ENCODE results near the gene SELENBP1.
"Not testable (repeated sequence)": the region's sequence is repeated elsewhere in the genome, so short reads cannot be mapped to it uniquely, and the experiment has no call there.

SELENBP1 gene

GRCh38 chr1:151377150-151377884 is 4.8 kb upstream of the SELENBP1 start:
- no peak for DNase-seq

GRCh38 chr1:151373196-151373595 is 691 bp upstream of the SELENBP1 start:
- DNase-seq, result no peak

DNA sequence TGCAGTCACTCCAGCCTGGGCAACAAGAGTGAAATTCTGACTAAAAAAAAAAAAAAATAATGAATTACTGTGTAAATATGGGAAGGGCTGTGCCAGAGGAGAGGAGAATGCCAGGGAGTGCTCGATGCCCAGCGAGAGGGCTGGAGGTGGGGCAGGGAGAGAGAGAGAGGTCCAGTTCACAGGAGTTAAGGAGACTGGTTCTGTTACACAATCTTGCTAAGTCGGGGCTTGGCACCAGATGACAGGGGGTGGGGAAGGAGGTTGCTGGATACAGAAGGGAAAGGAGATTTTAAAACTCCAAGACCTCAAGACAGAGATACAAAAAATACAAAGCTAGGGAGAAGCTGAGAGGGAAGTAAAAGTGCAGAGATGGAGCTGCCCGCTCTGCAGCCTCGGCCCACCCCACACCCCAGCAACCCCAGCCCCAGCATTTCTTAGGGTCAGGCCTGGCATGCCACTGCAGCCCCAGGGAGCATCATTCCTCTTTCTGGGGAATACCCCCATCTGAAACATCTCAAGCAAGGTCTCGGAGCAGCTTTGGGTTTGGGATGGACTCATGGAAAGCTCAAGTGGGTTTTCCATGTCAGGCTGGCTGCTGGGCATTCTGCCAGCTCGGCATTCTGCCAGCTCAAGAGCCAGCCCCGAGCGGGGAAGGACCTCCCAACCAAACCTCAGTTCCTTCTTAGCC is 991 bp downstream of the SELENBP1 start:
- DNase-seq, result peak; percentile 72

DNA sequence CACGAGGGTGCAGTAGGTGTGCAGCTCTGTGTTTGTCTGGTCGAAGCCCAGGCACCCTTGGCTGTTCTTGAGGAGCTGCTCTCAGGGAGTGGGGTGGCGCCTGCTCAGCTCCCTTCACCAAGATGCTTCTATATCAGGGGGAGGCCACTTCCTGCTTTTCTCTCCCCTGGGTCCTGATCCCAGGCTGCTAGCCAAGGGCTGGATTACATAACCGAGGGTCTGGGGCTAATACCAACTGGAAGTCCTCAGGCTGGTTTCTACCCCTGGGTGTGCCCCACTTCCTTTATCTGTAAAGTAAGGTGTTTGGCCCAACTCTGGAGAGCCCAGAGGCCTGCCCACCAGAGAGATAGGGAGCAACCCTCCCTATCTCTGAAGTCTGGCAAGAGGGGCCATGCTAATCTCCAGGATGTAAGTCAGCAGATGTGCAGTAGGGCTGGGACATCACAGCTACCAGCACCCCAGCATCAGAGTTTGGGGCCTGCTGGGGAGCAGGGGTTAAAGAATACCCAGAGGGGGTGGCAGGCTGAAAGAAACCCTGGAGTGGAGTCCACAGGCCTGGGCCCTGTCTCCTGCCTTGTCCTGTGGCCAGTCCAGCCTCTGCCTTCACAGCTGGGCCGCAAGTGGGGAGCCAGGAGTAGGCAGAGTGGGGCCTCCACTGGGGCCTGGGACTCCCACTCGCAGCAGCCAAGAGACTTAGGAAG is 2.1 kb downstream of the SELENBP1 start:
- no peak for DNase-seq

DNA sequence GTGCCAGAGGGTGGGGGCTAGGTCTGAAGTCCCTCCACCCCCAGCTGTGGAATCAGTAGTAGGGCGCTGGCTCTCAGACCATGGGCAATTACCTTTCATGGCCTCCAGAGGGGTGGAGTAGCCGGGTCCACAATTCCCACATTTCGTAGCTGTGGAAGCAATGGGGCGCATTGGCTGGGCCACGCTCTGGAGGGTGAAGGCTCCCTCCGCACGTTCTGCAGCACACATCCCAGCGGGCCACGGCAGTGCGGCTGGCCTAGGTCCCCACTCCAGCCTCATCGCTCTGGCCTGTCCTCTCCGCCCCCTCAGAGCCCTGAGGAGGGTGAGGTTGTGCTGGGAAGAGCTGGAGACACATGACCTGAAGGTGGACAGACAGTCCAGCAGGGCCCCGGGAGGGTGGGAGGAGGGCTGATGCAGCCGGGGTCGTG is 2.9 kb downstream of the SELENBP1 start:
- DNase-seq, result no peak

DNA sequence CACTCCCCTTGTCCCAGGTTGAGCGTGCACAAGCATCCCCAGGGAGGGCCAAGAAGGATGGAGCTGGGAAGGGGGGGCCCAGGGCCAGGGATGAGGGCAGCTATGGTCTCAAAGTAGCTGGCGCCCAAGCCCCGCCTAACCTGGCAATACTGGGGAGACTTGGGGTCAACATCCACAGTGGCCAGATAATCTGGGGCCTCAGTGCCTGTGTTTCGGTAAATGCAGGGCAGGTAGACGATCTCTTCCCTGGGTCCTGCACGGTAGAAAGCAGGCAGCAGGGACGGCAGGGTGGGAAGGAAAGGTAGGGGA is 3.2 kb downstream of the SELENBP1 start:
- no peak for DNase-seq

GRCh38 chr1:151368393-151369301 is 3.9 kb downstream of the SELENBP1 start:
- DNase-seq, result no peak

GRCh38 chr1:151367658-151368392 is 4.7 kb downstream of the SELENBP1 start:
- DNase-seq, result no peak

DNA sequence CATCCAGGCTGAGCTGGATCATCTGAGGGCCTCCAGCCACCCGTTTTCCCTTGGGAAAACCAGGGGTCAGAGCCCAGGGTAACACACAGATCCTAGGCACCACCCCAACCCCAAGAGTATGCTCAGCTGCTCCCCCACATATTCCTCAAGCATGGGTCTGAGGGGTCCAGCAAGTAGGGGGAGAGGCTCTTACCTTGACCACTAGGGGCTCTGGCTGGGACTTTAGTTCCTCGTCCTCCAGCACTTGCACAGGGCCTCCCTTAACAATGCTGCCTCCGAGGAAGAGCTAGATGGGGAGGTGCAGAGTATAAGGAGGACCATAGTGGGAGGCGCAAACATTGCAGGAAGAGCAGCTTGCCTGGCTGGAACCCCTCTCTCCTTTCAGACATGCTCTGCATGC is 7.5 kb downstream of the SELENBP1 start:
- DNase-seq, result no peak

DNA sequence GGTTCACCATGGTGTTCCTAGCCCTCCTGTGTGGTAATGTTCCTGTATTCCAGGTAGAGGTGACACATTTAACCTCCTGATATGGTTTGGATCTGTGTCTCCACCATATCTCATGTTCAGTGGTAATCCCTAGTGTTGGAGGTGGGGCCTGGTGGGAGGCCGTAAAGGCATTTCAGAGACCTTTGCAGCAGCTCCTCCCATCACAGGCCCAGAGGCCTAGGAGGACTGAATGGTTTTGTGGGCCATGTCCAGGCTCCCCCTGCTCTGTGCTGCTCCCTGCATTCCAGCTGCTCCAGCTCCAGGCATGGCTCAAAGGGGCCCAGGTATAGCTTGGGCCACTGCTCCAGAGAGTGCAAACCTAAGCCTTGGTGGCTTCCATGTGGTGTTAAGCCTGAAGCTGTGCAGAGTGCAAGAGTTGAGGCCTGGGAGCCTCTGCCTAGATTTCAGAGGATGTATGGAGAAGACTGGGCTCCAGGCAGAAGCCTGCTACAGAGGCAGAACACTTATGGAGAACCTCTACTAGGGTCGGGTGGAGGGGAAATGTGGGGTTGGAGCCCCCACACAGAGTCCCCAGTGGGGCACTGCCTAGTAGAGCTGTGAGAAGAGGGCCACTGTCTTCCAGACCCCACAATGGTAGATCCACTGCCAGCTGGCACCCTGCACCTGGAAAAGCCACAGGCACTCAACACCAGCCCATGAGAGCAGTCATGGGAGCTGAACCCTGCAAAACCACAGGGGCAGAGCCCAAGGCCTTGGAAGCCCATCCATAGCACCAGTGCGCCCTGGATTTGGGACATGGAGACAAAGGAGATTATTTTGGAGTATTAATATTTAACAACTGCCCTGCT is 10.0 kb downstream of the SELENBP1 start:
- DNase-seq, result no peak

GRCh38 chr1:151361883-151362282 is 10.6 kb downstream of the SELENBP1 start:
- no peak for DNase-seq

- DNase-seq, result no peak
Measured at GRCh38 chr1:151356696-151357095, 15.8 kb downstream of the SELENBP1 start.

- DNase-seq, result no peak
Measured at GRCh38 chr1:151352021-151352718, 20.3 kb downstream of the SELENBP1 start.

DNA sequence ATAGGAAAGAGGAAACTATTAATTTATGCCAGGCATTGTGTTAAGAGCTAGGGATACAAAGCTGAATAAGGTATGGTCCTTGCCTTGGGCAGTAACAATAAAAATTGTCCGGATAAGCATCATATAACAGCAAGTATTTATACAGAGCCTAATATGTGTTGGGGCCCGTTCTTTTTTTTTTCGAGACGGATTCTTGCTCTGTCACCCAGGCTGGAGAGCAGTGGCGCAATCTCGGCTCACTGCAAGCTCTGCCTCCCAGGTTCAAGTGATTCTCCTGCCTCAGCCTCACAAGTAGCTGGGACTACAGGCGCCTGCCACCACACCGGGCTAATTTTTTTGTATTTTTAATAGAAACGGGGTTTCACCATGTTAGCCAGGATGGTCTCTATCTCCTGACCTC is 22.2 kb downstream of the SELENBP1 start:
- DNase-seq, result not testable (repeated sequence)

DNA sequence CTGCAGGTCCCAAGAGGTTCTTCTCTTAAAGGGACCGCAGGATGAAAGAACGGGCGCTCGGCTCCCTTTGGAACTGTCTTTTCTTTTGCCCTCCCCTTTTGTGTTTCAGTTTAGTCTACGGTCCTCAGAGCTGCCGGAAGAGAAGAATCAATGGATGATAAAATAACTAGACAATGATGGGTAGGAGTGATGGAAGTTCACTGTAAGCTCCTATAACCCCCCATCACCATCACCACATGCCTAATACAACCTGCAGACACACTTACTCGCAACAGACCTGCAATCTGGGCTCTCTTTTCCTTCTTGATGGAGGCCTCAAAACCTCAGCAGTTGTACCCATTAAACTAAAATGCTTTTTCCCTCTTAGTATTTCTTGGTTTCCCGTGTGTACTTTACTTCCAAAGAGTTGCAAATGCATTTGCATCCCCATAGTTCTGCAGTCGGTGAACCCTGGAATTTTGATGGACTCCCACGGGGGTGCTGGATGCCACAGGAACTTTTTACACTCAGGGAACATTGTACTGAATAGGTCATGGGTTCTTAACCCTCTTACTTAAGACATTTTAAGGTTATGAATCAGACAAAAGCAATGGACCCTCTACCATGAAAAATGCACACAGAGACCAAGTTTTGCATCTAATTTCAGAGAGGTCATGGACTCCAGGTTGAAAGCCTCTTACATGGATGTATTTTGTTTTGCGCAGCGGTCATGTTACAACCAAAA is 24.8 kb downstream of the SELENBP1 start:
- DNase-seq, result no peak

- peak; percentile 96 for DNase-seq
Measured at GRCh38 chr1:151346769-151347522, 25.6 kb downstream of the SELENBP1 start, which contains the start of gene RFX5. TSS of gene RFX5 (minus strand) at chr1:151347252. CDS start at chr1:151346320, 932 bp downstream.

DNA sequence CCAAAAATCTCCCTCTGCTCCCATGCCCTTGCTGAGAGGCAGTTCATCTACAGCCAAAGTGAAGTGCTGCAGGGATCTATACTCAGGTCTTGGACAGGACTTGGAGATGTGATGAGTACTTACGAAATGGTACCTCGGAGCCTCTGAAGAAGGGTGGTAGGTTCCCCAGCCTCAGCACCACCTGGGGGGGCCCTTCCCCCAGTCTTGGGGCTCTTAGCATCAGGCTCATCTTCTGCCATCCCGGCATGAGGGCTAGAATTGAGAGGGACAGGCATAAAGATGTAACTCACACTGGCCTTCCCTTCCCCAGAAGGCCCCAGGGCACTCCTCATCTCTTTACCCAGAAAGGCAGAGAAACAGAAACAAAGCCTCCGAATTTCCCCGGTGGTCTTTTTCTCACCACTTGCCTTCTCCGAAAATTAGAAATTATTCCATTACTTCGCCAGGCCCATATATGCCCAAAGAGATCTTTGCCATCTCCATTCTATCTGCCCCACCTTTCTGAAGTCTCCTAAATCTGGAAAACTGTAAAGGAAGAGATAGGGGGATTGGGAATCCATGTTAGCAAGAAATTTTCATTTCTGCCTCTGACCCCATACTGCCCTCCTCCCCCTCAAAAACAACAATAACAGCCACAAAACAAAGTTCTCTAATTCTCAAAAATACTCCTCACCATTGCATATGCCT is 26.3 kb downstream of the SELENBP1 start:
- DNase-seq, result no peak

- DNase-seq, result no peak
Measured at GRCh38 chr1:151344291-151344690, 28.2 kb downstream of the SELENBP1 start.
